ENCODE measurements around the gene NOP58. TPM values are rescaled to one million over a fixed set of nuclear protein-coding genes. Genes with fewer than 3 reads are reported as not detected.

The NOP58 gene
- total RNA-seq, 4 donors from 2014 or later = 26.8 to 138 (median 76.9) TPM

DNA sequence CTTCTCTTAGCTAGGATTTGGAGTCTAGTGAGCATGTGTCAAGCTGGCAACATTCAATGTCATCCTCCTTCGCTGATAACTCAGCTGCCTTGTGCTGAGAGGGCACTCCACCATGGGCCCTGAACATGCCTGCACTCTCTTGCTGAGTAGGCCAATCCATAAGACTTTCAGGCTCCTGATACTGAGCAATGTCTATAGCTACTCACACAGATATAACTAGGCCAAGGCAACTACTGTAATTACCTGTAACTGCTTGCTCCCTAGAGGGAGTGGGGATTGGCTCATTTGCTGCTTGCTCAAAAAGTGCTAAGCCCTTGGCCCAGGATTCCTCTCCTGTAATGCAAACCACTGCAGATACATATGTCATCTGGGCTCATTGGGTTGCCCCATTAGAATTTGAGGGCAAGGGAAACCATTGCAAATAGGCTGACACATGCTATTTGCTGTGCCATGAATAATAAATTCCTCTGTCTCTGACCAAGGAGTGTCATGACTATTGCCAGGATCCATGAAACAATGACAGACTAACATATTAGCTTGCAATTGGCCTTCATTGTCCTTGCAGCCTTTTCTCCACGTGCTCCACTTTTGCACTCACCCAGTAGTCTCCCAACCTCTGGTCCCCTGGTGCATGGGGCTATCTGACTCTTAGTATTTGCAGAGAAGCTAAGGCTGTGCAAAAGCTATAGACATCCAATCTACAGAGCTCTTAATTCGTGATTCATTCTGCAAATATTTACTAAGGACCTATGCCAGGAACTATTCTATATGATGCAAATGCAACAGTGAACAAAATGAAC lies 73.7 kb downstream of the NOP58 start:
- Histone ChIP-seq H3K27me3 (no peaks in the 10 kb centered on the region), H3K4me1 (no peaks in the 10 kb centered on the region), H3K4me3 (no peak overlapping the region), H3K27ac (no peak overlapping the region), H3K9me3 (no peaks in the 10 kb centered on the region), H3K36me3 (no peaks in the 10 kb centered on the region)
- DNase-seq = no peak
- intact Hi-C loops (cut with DNase I; ENCODE audit: low total_unique reads) = no loop called here
- TF ChIP-seq CTCF (IDR thresholded peaks at IDR 0.05) (no peak), POLR2A (IDR thresholded peaks at IDR 0.05) (no peak)

GRCh38 chr2:202344178-202344577 lies 78.6 kb downstream of the NOP58 start:
- no peaks in the 10 kb centered on the region for H3K27me3 ChIP-seq
- no peaks in the 10 kb centered on the region for H3K9me3 ChIP-seq
- no peaks in the 10 kb centered on the region for H3K36me3 ChIP-seq
- intact Hi-C loops (cut with DNase I; ENCODE audit: low total_unique reads) = no loop called here
- no peak overlapping the region for H3K27ac ChIP-seq
- TF ChIP-seq CTCF (IDR thresholded peaks at IDR 0.05) (no peak), POLR2A (IDR thresholded peaks at IDR 0.05) (no peak)
- no peak overlapping the region for H3K4me3 ChIP-seq
- no peak for DNase-seq
- H3K4me1 ChIP-seq = no peaks in the 10 kb centered on the region

DNA sequence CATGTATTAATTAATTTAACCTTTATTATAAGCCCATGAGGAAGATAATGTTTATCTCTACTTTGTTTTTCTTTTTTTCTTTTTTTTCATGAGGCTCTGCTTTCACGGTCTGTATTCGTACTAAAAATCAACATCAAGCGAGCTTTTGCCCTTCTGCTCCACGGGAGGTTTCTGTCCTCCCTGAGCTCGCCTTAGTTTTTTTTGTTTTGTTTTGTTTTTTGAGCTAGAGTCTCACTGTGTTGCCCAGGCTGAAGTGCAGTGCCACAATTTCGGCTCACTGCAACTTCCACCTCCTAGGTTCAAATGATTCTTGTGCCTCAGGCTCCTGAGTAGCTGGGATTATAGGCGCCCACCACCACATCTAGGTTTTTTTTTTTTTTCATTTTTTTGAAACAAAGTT lies 80.6 kb downstream of the NOP58 start:
- no peaks in the 10 kb centered on the region for H3K9me3 ChIP-seq
- H3K27ac ChIP-seq = no peak overlapping the region
- DNase-seq = no peak
- no peaks in the 10 kb centered on the region for H3K27me3 ChIP-seq
- TF ChIP-seq POLR2A (IDR thresholded peaks at IDR 0.05) (no peak), CTCF (IDR thresholded peaks at IDR 0.05) (no peak)
- H3K36me3 ChIP-seq = no peaks in the 10 kb centered on the region
- H3K4me3 ChIP-seq = no peak overlapping the region
- intact Hi-C loops (cut with DNase I; ENCODE audit: low total_unique reads) = no loop called here
- H3K4me1 ChIP-seq = no peaks in the 10 kb centered on the region

Small RNA genes within 50 kb of the gene (small RNA-seq; reads per million reads assigned to genes)
- not detected for gene AC079354.2
- gene RF00575 = not detected
- not detected for gene RN7SL753P
- gene SNORD11 = 4.8 reads per million, percentile 86 among the genes with 10 or more reads in this experiment
- 64.3 reads per million, percentile 93 among the genes with 10 or more reads in this experiment for gene SNORD11B
- 138 reads per million, percentile 95 among the genes with 10 or more reads in this experiment for gene SNORD70

Other genes starting within 250 kb of the NOP58 start
- gene FZD7, start 231.9 kb upstream of the NOP58 start, total RNA-seq = 10 to 100 TPM in 3 of 4 donors, under 1 TPM in 1; 0.77 to 38.8 (median 20.0) TPM
- under 1 TPM in 3 of 4 donors, not detected in 1; 0.15 to 0.76 (median 0.26) TPM for gene KIAA2012, start 192.5 kb upstream of the NOP58 start, total RNA-seq
- gene SUMO1, start 27.2 kb upstream of the NOP58 start, total RNA-seq = 100 to 1,000 TPM in 1 of 4 donors, 10 to 100 TPM in 3; 45.6 to 136 (median 52.7) TPM
- gene BMPR2, start 110.6 kb downstream of the NOP58 start, total RNA-seq = 100 to 1,000 TPM in 1 of 4 donors, 10 to 100 TPM in 3; 38.7 to 101 (median 62.3) TPM

All from uterus (tissue), 4 donors.